WERI-Rb-1 (cell line): ENCODE data around the gene CAMK2N2.

ENCODE experiments used
- DNase-seq: peaks from one replicate; pipeline ENCODE4 v3.0.0-alpha.2; 2020
- H3K27ac ChIP-seq: fragments of 250-450 bp; sonication (Bioruptor Pico); 2 replicates; pipeline ENCODE4 v1.5.1; 2020; ENCODE audit warnings: mild to moderate bottlenecking, moderate library complexity
- H3K27me3 ChIP-seq: fragments of 250-450 bp; sonication (Bioruptor Pico); 2 replicates; pipeline ENCODE4 v1.5.1; 2021; ENCODE audit warnings: mild to moderate bottlenecking, low read depth, moderate library complexity; ENCODE audit not compliant: insufficient read depth, severe bottlenecking
- H3K36me3 ChIP-seq: fragments of 250-450 bp; sonication (Bioruptor Pico); 2 replicates; pipeline ENCODE4 v1.5.1; 2020; ENCODE audit warnings: mild to moderate bottlenecking, moderate library complexity
- H3K4me3 ChIP-seq: 2 replicates; pipeline ENCODE4 v1.5.1; 2011; ENCODE audit warnings: low read depth, mild to moderate bottlenecking, control low read depth, low read length
- H3K9me3 ChIP-seq: fragments of 250-450 bp; sonication (Bioruptor Pico); 2 replicates; pipeline ENCODE4 v1.5.1; 2021; ENCODE audit warnings: mild to moderate bottlenecking, moderate library complexity; ENCODE audit not compliant: severe bottlenecking
- CTCF ChIP-seq: IDR thresholded peaks from 2 replicates; pipeline ENCODE4 v1.5.1; 2011; ENCODE audit warnings: low read depth, mild to moderate bottlenecking, control low read depth, inconsistent platforms, low read length

CAMK2N2 gene

GRCh38 chr3:184261270-184261853 lies at the start of gene CAMK2N2:
Gene CAMK2N2 (minus strand): TSS chr3:184261553. CDS start chr3:184261285, 268 bp downstream.
- Histone ChIP-seq H3K36me3 (no peaks in the 10 kb centered on the region), H3K27ac (peak within 1 kb of the TSS; percentile 58), H3K27me3 (peaks cover 30% of the 10 kb centered on the region), H3K9me3 (no peaks in the 10 kb centered on the region), H3K4me3 (peak within 1 kb of the TSS; percentile 75)
- no peak for TF ChIP-seq CTCF
- DNase-seq = peak; percentile 95

DNA sequence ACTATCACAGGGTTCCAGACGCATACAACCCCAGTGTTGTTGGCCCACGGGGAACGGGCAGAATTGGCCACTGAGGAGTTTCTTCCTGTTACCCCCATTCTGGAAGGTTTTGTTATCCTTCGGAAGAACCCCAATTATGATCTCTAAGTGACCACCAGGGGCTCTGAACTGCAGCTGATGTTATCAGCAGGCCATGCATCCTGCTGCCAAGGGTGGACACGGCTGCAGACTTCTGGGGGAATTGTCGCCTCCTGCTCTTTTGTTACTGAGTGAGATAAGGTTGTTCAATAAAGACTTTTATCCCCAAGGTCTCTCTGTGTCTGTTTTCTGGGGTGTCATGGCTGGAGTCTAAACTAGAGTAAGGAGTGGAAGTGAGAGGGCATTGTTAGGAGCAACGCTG lies 47.4 kb upstream of the CAMK2N2 start:
- Histone ChIP-seq H3K4me3 (no peak overlapping the region), H3K9me3 (no peaks in the 10 kb centered on the region), H3K27ac (no peak overlapping the region), H3K27me3 (no peaks in the 10 kb centered on the region), H3K36me3 (peaks cover 53% of the 10 kb centered on the region)
- no peak for DNase-seq
- TF ChIP-seq CTCF = no peak

- H3K36me3 ChIP-seq = peaks cover 62% of the 10 kb centered on the region
- DNase-seq = no peak
- no peaks in the 10 kb centered on the region for H3K9me3 ChIP-seq
- H3K27me3 ChIP-seq = no peaks in the 10 kb centered on the region
- TF ChIP-seq CTCF = no peak
- no peak overlapping the region for H3K4me3 ChIP-seq
- no peak overlapping the region for H3K27ac ChIP-seq
These were observed 46.6 kb upstream of the CAMK2N2 start for GRCh38 chr3:184307915-184308314.

DNA sequence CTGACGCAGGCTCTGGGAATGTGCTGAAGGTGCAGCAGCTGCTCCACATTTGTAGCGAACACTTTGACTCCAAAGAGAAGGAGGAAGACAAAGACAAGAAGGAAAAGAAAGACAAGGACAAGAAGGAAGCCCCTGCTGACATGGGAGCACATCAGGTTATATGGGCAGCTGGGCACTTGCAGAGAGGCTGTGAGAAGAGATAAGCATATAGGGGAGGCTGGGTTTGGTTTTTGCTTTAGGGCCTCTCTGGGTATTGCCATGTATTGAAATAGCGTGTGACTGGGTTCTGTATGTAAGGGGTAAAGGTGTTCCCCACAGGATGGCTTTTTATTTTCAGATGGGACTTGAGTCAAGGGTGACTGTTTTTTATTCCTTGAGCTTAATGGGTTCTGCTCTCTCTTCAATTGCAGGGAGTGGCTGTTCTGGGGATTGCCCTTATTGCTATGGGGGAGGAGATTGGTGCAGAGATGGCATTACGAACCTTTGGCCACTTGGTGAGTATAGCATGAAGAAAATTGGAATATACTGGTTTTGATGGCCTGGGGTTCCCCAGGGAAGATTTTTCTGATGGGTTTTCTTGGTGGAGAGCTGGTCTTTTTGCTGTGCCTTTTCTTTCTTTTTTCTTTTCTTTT lies 45.1 kb upstream of the CAMK2N2 start:
- Histone ChIP-seq H3K36me3 (peaks cover 76% of the 10 kb centered on the region), H3K9me3 (no peaks in the 10 kb centered on the region), H3K4me3 (no peak overlapping the region), H3K27me3 (no peaks in the 10 kb centered on the region), H3K27ac (no peak overlapping the region)
- TF ChIP-seq CTCF = no peak
- no peak for DNase-seq

- Histone ChIP-seq H3K4me3 (no peak overlapping the region), H3K9me3 (no peaks in the 10 kb centered on the region), H3K36me3 (peaks cover 85% of the 10 kb centered on the region), H3K27me3 (no peaks in the 10 kb centered on the region), H3K27ac (no peak overlapping the region)
- DNase-seq = no peak
- 0 out of 2 replicates have a peak, but pooled peaks have one; percentile 10 for TF ChIP-seq CTCF
These were observed 44.2 kb upstream of the CAMK2N2 start for GRCh38 chr3:184305577-184305976.

DNA sequence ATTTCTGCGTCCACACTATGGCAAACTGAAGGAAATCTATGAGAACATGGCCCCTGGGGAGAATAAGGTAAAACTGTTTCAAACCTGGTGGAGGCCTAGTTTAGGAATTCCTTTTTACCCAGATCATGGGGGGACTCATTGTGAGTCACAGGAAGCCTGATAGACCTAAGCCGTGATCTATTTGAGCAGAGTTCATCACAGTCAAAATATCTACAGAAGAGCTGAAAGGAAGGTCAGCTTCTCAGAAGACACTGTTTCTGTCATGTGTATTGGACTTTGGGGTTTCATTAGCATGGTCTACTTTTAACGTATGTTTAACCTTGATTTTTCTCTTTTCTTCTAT lies 39.0 kb upstream of the CAMK2N2 start:
- H3K36me3 ChIP-seq = peaks cover 54% of the 10 kb centered on the region
- DNase-seq = no peak
- H3K27me3 ChIP-seq = no peaks in the 10 kb centered on the region
- H3K9me3 ChIP-seq = no peaks in the 10 kb centered on the region
- H3K27ac ChIP-seq = no peak overlapping the region
- no peak overlapping the region for H3K4me3 ChIP-seq
- TF ChIP-seq CTCF = no peak
